PC-9 (cell line): ENCODE results near the gene AGBL4. TPM values are rescaled to one million over a fixed set of nuclear protein-coding genes. Genes with fewer than 3 reads are reported as not detected.

Experiments used
- BruUV-seq: library from RNA; stranded (reverse); fragments of 400-500 nt; replicated peaks from 2 replicates; lab custom pipeline; 2021; lab: Mats Ljungman, UMichigan
- CTCF ChIA-PET: fragments of 300-600 bp; sonication (Branson Sonifier 250); formaldehyde crosslinking; loops from one replicate; lab custom pipeline; 2022; ENCODE audit warnings: antibody characterized with exemption; lab: Charles Lee
- POLR2A ChIA-PET: fragments of 300-600 bp; sonication (Branson Sonifier 250); formaldehyde crosslinking; loops from one replicate; lab custom pipeline; 2022; ENCODE audit warnings: antibody characterized with exemption; ENCODE audit not compliant: unreplicated experiment; lab: Charles Lee
- DNase-seq, 2 experiments: peaks; one replicate each; pipeline versions ENCODE4 v3.0.0 to v3.0.0-alpha.2; 2015 to 2022; ENCODE audit warnings: mixed read lengths in 1 of 2
- H2AFZ ChIP-seq: fragments of 200-600 bp; sonication (generic); 2 replicates; pipeline ENCODE4 v1.8.1; 2017; ENCODE audit warnings: antibody characterized with exemption
- H3F3A ChIP-seq: fragments of 200-600 bp; sonication (generic); 2 replicates; pipeline ENCODE4 v1.8.1; 2017; ENCODE audit warnings: antibody characterized with exemption, mild to moderate bottlenecking, low read depth; ENCODE audit not compliant: insufficient read depth
- H3K27ac ChIP-seq: fragments of 200-600 bp; sonication (generic); 2 replicates; pipeline ENCODE4 v1.6.1; 2016; ENCODE audit warnings: mixed run types
- H3K27me3 ChIP-seq: fragments of 200-600 bp; sonication (generic); 2 replicates; pipeline ENCODE4 v1.6.1; 2016; ENCODE audit warnings: low read depth, mixed run types; ENCODE audit not compliant: insufficient read depth
- H3K36me3 ChIP-seq: fragments of 200-600 bp; sonication (generic); 2 replicates; pipeline ENCODE4 v1.6.1; 2016; ENCODE audit warnings: low read depth, mixed run types
- H3K4me1 ChIP-seq: fragments of 200-600 bp; sonication (generic); replicated peaks from 2 replicates; pipeline ENCODE4 v1.6.1; 2016; ENCODE audit warnings: mixed run types; ENCODE audit not compliant: insufficient read depth
- H3K4me2 ChIP-seq: fragments of 200-600 bp; sonication (generic); 2 replicates; pipeline ENCODE4 v1.6.1; 2017; ENCODE audit warnings: mixed run types
- H3K4me3 ChIP-seq: fragments of 200-600 bp; sonication (generic); 2 replicates; pipeline ENCODE4 v1.6.1; 2016; ENCODE audit warnings: mixed run types
- H3K79me2 ChIP-seq: fragments of 200-600 bp; sonication (generic); 2 replicates; pipeline ENCODE4 v1.6.1; 2017; ENCODE audit warnings: low read depth, mixed run types
- H3K9me2 ChIP-seq: fragments of 200-600 bp; sonication (generic); 2 replicates; pipeline ENCODE4 v1.8.1; 2017; ENCODE audit warnings: mild to moderate bottlenecking; ENCODE audit not compliant: insufficient read depth
- H3K9me3 ChIP-seq: fragments of 200-600 bp; sonication (generic); 2 replicates; pipeline ENCODE4 v1.8.1; 2016; ENCODE audit warnings: low read depth; ENCODE audit not compliant: insufficient read depth
- H4K20me1 ChIP-seq: fragments of 200-600 bp; sonication (generic); 2 replicates; pipeline ENCODE4 v1.8.1; 2017; ENCODE audit not compliant: insufficient read depth
- EZH2 ChIP-seq: fragments of 200-600 bp; sonication (generic); IDR thresholded peaks from 2 replicates; pipeline ENCODE4 v1.8.0; 2017; ENCODE audit warnings: antibody characterized with exemption, low read depth
- intact Hi-C: fragments of 100-400 bp; cut with micrococcal nuclease; formaldehyde crosslinking; loops from one replicate; pipeline ENCODE4 v1.10.0; 2022; ENCODE audit not compliant: unreplicated experiment
- total RNA-seq: library from RNA; stranded (reverse); gene quantifications from 2 replicates; pipeline ENCODE4 v1.2.3, GENCODE V29; 2021
- TF ChIP-seq, protein P1 (sequence below): fragments of 200-600 bp; sonication (generic); conservative IDR thresholded peaks from 2 replicates; pipeline ENCODE4 v1.6.1; 2017; ENCODE audit warnings: mixed run types, antibody characterized with exemption, mild to moderate bottlenecking, moderate library complexity

AGBL4 gene
- total RNA-seq, 1 experiment from 2014 or later = not detected

DNA sequence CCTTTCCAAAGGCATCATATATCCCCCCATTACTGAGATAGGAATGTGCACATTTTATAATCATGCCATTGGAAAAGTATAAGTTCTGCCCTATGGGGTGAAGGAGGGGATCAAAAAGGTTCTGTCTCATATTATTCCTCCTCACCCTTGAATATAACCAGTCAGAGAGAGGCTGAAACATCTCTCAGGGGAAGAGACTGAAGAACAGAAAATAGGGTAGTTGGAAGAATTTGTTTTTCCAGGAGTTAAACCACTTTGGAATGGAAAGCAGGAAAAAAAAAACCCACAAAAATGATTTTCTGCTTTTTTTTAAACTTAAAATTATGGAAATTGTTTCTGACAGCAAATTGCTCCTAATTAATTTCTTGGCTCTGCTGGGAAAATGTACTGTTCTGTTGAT is 1194.3 kb downstream of the AGBL4 start:
- no TSS peak for BruUV-seq
- ChIA-PET CTCF (no interaction called here), POLR2A (no interaction called here)

DNA sequence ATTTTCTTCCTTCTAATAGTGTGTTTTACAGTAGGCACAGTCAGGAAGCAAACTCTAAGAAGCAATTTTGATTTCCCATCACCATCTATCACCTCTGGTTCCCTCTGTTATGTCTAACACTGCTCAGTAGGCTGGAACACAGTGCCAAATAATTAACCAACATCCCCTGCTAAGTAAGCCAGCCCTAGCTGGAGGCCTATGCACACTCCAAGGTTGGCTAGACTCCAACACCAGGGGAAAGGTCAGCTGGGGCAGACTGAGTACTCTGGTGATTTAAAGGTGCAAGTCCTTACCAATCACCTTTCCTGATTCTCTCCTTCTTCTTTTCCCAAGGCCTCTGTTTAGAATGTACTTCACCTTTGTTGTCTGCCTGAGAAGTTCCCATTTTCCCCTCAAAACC is 1200.6 kb downstream of the AGBL4 start:
- Histone ChIP-seq H2AFZ (no peak overlapping the region), H3K9me2 (no peaks in the 10 kb centered on the region), H3K79me2 (no peaks in the 10 kb centered on the region), H3K4me2 (no peak overlapping the region), H3F3A (no peaks in the 10 kb centered on the region), H3K4me3 (no peak overlapping the region), H3K36me3 (no peaks in the 10 kb centered on the region), H3K27me3 (peaks cover under 1% of the 10 kb centered on the region; the same call in 1 of the 2 replicates), H3K9me3 (no peaks in the 10 kb centered on the region), H4K20me1 (no peaks in the 10 kb centered on the region), H3K27ac (no peak overlapping the region), H3K4me1 (no peaks in the 10 kb centered on the region)
- ChIA-PET CTCF (no interaction called here), POLR2A (no interaction called here)
- intact Hi-C loops = no loop called here
- no peak for TF ChIP-seq EZH2
- TF ChIP-seq, protein P1, sequence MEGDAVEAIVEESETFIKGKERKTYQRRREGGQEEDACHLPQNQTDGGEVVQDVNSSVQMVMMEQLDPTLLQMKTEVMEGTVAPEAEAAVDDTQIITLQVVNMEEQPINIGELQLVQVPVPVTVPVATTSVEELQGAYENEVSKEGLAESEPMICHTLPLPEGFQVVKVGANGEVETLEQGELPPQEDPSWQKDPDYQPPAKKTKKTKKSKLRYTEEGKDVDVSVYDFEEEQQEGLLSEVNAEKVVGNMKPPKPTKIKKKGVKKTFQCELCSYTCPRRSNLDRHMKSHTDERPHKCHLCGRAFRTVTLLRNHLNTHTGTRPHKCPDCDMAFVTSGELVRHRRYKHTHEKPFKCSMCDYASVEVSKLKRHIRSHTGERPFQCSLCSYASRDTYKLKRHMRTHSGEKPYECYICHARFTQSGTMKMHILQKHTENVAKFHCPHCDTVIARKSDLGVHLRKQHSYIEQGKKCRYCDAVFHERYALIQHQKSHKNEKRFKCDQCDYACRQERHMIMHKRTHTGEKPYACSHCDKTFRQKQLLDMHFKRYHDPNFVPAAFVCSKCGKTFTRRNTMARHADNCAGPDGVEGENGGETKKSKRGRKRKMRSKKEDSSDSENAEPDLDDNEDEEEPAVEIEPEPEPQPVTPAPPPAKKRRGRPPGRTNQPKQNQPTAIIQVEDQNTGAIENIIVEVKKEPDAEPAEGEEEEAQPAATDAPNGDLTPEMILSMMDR = no peak
- DNase-seq = no peak
- BruUV-seq = no TSS peak

More for the DNA sequence above, 1194.3 kb downstream of the AGBL4 start:
- Histone ChIP-seq H3K79me2 (no peaks in the 10 kb centered on the region), H3K36me3 (no peaks in the 10 kb centered on the region), H3K9me2 (no peaks in the 10 kb centered on the region), H3K27me3 (peaks cover 4% of the 10 kb centered on the region; the same call in 1 of the 2 replicates), H3K4me2 (no peak overlapping the region), H4K20me1 (no peaks in the 10 kb centered on the region), H3K4me3 (no peak overlapping the region), H3K4me1 (no peaks in the 10 kb centered on the region), H3F3A (no peaks in the 10 kb centered on the region), H2AFZ (no peak overlapping the region), H3K27ac (no peak overlapping the region), H3K9me3 (no peaks in the 10 kb centered on the region)
- no peak for TF ChIP-seq EZH2
- TF ChIP-seq, protein P1 = no peak
- intact Hi-C loops = no loop called here
- no peak for DNase-seq

DNA sequence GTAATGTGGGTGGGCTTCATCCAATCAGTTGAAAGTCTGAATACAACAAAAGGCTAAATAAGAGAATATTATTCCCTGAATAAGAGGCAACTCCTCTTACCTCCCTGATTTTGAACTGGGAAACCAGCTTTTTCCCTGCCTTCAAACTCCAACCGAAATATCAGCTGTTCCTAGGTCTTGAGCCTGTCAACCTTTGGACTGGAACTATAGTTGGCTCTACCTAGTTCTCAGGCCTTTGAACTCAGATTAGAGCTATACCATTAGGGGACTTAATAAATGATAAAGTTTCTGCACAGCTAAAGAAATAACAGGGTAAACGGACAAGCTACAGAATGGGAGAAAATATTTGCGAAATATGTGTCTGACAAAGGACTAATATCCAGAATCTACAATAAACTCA is 1203.3 kb downstream of the AGBL4 start:
- ChIA-PET CTCF (no interaction called here), POLR2A (no interaction called here)
- H4K20me1 ChIP-seq = no peaks in the 10 kb centered on the region
- H3K36me3 ChIP-seq = no peaks in the 10 kb centered on the region
- TF ChIP-seq, protein P1 = no peak
- TF ChIP-seq EZH2 = no peak
- no peak overlapping the region for H3K27ac ChIP-seq
- no peaks in the 10 kb centered on the region for H3K4me1 ChIP-seq
- H3K4me3 ChIP-seq = no peak overlapping the region
- no TSS peak for BruUV-seq
- H2AFZ ChIP-seq = no peak overlapping the region
- H3K79me2 ChIP-seq = no peaks in the 10 kb centered on the region
- H3F3A ChIP-seq = no peaks in the 10 kb centered on the region
- H3K9me2 ChIP-seq = no peaks in the 10 kb centered on the region
- intact Hi-C loops = no loop called here
- DNase-seq = no peak
- H3K4me2 ChIP-seq = no peak overlapping the region
- H3K27me3 ChIP-seq = no peaks in the 10 kb centered on the region
- H3K9me3 ChIP-seq = no peaks in the 10 kb centered on the region
